Hippocampal formation (tissue), 2 donors: ENCODE results near the gene DAB2IP.

ENCODE experiments used
- DNase-seq, 2 donors: peaks; one replicate each; lab custom pipeline; 2025; lab: John Stamatoyannopoulos, UW

Gene DAB2IP

DNA sequence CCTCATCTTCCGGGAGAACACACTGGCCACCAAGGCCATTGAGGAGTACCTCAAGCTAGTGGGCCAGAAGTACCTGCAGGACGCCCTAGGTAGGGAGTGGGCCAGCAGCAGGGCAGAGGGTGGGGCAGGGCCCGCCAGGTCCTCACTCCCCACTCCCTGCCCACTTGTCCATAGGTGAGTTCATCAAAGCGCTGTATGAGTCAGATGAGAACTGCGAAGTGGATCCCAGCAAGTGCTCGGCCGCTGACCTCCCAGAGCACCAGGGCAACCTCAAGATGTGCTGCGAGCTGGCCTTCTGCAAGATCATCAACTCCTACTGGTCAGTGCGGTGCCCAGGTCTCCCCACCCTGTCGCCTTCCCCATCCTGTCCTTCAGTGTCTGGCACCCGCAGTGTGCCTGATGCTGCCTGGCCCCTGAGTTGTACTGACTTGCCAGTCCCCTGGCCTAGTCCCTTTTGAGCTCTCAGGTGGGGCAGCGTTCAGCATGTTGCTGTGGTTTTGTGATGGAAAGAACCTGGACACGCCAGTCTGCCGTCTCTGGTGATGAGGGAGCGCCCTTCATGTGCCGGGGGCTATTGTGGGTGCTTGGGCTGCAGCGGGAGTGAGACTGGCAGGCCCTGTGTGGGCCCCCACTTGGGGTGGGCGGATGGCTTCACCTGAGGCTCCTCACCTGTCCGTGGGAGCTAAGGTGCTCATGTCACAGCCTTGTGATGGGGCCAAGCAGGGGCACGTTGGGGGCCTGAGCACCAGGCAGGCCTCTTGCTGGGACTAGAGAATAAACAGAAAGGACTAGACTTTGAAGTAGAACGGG, 112.3 kb downstream of the DAB2IP start:
- DNase-seq, result no peak

DNA sequence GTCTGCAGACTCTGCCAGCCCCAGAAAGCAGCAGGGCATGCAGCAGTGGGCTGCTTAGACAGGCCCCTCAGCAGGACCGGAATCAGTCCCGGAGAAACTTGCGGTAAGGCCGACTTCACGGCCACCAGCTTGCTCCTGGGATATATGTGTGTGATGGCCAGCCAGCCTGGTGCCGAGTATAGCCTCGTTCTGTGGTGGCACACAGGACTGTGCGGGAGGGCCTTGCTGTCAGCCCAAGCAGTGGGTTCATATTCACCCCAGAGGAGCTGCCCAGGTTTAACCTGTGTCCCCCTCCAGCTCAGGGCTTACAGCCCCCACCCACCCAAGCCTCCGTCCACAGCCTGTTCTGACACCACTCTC, 112.9 kb downstream of the DAB2IP start:
- no peak for DNase-seq

DNA sequence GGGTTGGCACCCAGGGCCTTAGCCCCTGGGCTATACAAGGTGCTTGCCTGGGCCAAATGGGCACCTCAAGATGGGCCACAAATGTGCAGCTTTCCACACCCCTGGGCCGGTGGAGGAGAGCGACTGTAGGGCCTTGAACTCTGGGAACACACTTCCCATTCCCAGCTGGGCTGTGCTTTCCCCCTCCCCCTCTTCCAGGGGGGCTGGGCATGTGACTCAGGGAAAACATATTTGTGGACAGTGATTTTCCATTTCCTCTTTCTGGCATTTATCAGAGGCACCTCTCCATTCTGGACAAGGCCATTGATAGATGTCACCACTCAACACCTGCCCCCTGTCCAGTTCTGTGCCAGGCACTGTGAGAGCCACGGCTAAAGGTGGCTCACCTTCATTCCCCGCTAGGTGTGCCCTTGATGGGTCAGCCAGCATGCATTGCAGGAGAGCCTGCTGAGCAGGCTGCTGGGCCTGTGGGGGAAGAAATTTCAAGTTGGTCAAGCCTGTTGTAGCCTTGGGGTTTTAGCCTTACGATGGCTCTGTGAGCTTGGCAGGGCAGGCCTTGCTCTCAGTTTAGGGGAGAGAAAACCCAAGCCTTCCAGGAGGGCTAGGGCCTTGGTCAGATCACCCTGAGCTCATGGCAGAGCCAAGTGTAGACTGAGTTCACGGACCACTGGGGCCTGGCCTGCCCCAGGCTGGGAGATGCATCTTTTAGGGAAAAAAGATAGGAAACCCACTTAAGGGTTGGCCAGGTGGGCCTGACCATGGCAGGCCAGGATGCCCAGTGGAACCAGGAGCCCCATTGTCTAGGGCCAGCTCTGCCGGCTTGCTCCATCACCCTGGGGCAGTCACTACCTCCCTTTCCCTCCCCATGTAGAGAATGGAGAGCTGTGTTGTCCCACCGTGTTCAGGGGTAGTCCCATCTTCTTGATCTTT, 113.9 kb downstream of the DAB2IP start:
- DNase-seq, result no peak

DNA sequence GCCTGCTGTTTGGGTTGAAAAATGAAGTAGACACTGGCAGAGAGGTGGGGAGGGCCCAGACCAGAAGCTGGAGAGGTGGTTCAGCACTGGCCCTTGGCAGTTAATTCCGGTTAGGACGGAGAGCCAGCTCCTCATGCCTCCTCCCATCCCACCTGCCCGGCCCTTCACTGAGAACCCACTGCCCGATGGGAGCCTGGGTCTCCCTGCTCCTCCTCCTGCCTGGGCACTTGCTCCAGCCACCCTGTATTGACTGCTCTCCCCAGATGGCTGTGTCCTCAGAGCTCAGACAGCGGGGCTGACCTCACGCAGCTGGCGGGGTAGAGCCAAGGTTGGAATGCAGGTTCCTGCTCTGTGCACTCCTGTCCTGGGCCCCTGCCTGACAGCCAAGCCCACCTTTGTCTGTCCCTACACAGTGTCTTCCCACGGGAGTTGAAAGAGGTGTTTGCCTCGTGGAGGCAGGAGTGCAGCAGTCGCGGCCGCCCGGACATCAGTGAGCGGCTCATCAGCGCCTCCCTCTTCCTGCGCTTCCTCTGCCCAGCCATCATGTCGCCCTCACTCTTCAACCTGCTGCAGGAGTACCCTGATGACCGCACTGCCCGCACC, 114.7 kb downstream of the DAB2IP start:
- no peak for DNase-seq

DNA sequence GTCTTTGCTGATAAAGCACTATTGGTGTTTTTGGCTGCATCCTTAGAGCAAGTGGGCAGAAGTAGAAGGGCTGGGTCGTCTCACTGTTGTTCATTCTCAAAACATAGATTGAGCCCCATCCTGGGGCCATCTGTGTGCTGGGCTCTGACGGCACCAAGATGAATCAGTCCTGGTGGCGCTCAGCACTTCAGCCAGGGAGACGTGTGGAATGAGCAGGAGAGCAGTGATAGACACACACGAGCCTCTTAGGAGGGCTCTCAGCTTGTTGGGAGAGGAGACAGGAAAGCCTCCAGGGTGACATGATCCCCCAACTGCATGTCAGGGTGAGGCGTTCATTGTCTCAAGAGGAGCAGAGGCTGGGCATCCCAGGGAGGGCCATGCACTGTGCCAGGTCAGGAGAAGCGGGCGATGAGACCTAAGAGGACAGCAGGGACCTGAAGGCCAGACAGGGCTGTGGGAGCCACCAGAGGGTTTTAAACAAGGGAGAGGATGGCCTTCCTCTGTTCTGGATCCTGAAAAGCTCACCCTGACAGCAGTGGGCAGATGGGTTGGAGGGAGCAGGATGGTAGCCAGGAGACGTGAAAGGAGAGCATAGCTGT, 115.8 kb downstream of the DAB2IP start:
- no peak for DNase-seq

DNA sequence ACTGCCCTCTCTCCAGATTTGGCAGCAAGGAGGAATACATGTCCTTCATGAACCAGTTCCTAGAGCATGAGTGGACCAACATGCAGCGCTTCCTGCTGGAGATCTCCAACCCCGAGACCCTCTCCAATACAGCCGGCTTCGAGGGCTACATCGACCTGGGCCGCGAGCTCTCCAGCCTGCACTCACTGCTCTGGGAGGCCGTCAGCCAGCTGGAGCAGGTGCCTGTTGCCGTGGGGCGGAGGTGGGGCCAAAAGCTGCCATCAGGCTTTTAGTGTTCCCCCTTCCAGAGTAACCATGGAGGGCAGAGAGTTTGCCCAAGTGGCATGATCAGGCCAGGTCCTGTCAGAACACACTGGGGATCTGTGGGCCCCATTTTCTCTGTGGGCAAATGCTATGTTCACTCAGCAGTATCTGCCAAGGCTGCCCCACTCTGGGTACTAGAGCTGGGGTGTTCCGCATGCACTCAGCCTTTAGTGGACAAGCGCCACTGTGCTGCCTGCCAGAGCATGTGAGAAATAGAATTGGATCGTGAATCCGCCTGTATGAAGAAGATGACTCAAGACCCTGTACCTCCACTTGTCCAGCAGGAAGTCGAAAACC, 117.1 kb downstream of the DAB2IP start:
- DNase-seq, result no peak

DNA sequence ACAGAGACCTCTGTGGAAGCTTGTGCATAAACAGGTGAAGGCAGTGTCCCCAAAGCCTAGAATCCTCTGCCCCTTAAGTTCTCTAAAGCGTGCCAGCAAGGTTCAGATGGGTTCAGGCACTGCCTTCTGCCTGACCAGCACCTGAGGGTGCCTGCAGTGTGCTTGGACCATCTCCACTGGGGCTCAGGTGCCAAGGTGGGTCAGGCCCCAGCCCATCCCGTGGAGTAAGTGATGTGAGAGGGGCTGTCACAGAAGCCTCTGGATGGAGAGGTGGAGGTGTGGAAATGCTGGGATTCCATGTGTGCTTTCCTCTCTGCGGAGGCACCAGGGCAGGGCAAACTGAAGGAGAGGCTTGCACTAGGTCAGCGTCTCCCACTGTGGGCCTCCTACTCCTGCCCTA, 118.5 kb downstream of the DAB2IP start:
- no peak for DNase-seq

DNA sequence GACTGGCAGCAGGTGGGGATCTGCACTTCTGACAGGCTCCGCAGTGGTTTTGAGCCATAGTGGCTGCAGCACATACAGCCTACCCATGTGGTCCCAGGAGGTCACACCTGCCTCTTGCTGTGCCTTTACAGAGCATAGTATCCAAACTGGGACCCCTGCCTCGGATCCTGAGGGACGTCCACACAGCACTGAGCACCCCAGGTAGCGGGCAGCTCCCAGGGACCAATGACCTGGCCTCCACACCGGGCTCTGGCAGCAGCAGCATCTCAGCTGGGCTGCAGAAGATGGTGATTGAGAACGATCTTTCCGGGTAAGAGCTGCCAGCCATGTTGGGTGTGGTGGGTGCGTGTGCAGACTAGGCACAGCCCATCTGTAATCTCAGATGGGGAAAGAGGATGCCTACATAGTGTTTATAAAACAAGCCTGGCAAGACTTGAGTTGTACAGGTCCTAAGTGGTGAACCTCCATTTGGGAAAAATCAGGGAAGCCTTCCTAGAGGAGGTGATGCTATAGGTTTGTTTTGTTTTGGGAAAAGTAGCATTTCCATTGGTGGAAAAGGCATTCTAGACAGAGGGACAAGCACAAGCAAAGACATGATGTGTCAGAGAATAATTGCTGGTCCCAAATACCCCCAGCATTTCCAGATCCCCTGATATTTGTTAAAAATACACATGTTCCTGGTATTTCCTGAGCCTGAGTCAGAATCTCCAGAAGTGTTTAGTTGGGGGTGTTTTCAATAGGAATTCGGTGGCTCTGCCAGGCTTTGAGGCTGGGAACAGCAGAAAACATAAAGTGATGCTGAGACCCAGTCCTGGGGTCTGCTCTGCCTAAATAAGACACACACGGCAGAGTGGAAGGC, 119.2 kb downstream of the DAB2IP start:
- DNase-seq, result no peak

DNA sequence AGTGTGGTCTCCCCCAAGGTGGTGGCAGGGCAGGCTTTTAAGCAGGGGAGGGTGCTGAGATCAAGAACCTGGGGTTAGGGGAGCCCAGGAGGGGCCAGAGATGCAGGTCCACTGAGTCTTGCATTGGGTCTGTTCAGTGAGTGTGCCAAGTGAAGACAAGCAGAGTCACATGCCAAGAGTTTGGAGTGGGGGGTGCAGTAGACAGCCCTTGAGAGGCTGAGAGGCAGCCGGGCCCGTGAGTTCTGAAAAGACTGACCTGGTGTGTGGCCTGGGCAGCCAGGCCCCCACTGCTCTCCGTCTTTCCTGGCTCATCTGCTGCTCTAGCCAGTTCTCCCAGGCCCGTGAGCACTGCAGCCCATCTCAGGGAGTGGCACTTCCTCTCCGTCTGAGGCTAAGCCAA, 120.0 kb downstream of the DAB2IP start:
- DNase-seq, result no peak

DNA sequence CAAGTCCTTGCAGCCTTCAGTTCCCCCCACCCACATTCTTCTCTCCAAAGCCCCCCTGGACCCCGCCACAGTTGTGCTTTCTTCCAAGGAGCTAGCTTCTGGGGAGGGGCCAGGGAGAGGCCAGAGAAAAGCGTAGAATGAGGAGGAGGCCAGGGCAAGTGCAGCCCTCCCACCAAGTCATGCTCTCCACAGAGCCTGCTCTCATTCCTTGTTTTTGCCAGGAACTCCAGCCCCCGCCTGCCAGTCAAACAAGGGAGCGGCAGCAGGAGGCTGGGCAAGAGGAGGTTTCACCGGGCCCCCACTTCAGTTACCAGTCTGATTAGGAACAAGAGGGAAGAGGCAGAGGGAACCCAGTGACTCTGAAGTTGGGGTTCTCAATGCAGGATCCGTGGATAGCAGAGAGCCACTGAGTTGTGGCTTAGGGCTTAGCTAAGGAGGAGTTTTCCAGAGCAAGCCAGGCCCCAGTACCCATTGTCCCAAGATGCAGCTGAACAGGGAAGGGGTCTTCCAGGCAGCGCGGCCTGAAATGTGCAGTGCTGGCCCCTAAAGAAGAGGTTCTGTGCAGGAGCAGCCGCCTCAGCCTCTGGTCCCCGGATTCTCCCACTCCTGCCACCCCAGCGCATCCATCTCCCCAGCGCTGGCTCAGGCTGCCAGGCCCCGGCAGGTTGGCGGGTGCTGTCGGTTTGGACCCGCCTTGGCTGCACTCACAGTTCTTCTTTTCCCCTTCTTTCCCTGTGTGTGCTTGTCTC, 120.6 kb downstream of the DAB2IP start:
- no peak for DNase-seq

DNA sequence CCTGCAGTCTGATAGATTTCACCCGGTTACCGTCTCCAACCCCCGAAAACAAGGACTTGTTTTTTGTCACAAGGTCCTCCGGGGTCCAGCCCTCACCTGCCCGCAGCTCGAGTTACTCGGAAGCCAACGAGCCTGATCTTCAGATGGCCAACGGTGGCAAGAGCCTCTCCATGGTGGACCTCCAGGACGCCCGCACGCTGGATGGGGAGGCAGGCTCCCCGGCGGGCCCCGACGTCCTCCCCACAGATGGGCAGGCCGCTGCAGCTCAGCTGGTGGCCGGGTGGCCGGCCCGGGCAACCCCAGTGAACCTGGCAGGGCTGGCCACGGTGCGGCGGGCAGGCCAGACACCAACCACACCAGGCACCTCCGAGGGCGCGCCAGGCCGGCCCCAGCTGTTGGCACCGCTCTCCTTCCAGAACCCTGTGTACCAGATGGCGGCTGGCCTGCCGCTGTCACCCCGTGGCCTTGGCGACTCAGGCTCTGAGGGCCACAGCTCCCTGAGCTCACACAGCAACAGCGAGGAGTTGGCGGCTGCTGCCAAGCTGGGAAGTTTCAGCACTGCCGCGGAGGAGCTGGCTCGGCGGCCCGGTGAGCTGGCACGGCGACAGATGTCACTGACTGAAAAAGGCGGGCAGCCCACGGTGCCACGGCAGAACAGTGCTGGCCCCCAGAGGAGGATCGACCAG, 121.3 kb downstream of the DAB2IP start:
- DNase-seq, result peak in 1 of 2 donors; percentile 46

DNA sequence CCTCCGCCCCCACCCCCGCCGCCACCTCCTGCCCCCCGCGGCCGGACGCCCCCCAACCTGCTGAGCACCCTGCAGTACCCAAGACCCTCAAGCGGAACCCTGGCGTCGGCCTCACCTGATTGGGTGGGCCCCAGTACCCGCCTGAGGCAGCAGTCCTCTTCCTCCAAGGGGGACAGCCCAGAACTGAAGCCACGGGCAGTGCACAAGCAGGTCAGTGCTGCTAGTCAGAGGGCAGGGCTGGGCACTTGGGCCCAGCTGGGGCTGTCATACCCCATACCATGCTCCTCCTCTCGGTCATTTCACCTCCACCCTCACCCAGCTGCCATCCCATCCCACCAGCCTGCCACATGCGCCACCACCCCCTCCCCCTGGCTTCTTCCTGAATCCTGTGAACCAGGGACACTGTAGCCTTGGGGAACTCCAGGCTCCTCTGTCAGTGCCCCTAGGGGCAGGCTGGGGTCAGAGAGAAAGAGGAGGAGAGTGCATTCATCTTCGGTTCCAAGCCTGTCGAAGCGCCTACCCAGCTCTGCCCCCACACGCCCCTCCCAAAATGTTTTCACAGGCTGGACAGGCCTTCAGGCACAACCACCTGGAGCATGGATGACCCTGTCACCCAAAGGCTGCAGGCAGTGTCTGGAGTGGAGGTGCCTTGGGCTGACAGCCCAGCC, 122.0 kb downstream of the DAB2IP start:
- DNase-seq, result no peak

DNA sequence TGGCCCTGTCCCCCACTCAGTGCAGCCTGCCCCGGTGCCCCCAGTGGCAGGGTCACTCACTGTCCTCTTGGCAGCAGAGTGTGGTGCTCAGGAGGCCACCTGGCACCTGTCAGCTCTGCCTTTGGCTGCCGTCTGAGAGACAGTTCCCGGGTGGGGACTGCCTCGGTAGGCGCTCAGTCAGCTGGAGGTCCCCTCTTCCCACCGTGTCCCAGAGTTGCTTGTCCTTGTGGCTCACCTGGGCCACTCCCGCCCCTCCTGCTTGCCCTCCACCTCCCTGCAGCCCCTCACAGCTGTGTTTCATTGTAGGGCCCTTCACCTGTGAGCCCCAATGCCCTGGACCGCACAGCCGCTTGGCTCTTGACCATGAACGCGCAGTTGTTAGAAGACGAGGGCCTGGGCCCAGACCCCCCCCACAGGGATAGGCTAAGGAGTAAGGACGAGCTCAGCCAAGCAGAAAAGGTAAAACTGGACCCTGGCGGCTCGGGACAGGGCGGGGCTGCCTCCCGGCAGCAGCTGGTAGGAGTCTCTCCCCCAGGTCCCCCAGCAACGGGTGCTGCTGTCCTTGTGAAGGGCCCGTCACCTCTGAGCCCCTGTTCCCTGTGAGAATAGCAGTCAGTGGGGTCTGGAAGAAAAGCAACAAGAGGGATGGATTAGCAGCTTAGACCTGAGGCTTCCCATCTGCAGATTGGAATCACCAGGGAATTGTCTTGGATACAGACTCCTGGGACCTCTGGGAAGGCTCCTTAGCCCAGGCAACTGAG, 122.7 kb downstream of the DAB2IP start:
- DNase-seq, result no peak

DNA sequence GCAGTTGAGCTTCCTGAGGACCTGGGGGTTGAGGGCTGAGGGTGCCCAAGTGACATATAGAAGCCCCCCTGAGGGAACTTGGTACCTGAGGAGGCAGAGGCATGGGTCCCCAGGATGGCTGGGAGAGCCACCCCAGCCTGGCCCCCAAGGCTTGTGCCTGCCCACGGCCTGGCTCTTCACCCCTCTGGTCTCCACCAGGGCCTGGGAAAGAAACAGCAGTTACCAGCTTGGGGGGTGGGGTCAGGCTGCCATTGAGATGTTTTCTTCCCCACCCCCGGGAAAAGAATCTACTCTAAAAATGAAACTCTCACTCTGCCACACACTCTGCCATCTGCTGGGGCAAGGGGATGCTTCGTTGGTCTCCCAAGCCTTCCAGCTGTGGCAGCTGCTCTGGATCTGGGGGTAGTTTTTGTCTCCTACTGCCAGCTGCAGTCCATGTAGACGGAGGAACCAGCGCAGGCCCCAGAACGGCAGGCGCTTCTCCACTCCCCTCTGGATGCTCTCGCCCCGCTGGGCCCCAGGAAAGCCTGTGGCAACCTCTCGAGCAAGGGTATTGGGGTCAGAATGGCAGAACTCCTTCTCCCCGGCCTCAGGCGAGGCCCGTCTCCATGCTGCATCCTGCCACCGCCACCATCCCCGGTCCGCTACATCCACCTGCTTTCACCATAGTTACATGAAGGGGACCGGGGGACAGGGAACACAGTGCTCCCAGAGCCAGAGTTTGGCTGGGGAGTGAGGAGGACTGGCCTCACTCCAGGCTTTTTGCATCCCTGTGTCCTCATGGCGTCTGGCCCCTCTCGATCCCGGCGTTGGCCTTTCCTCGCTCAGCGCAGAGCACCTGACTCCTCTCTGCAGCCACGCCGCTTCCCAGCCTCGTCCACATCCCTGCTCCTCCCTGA, 123.5 kb downstream of the DAB2IP start:
- DNase-seq, result no peak

DNA sequence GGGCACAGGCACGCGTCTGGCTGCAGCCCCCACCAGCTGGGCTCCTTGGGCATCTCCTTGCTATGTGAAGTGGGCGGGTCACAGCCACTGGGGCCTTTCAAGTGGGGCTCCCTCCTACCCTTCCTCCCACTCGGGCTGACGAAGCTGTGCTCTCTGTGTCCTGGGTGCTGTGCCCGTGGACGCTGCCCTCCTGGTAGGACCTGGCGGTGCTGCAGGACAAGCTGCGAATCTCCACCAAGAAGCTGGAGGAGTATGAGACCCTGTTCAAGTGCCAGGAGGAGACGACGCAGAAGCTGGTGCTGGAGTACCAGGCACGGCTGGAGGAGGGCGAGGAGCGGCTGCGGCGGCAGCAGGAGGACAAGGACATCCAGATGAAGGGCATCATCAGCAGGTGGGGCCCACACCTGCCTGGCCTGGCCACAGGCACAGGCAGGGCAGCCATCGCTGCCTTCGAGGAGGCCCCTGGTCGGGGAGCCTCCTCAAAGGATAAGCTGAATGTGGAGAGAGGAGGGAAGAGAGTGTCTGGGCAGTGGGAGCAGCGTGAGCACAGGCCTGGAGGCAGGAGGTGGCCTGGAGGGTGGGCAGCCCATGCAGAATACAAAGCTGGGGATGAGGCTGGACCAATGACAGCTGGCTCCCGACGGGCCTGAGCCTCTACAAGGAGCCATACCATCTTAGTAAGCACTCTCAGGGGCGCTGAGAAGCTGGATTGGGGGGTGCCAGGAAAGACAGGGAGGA, 124.7 kb downstream of the DAB2IP start:
- no peak for DNase-seq
